ENCODE measurements around the gene LPCAT1.

LPCAT1 gene

GRCh38 chr5:1431021-1431811 is 92.5 kb downstream of the LPCAT1 start:
- ATAC-seq: no peak
- TF ChIP-seq, protein P1, sequence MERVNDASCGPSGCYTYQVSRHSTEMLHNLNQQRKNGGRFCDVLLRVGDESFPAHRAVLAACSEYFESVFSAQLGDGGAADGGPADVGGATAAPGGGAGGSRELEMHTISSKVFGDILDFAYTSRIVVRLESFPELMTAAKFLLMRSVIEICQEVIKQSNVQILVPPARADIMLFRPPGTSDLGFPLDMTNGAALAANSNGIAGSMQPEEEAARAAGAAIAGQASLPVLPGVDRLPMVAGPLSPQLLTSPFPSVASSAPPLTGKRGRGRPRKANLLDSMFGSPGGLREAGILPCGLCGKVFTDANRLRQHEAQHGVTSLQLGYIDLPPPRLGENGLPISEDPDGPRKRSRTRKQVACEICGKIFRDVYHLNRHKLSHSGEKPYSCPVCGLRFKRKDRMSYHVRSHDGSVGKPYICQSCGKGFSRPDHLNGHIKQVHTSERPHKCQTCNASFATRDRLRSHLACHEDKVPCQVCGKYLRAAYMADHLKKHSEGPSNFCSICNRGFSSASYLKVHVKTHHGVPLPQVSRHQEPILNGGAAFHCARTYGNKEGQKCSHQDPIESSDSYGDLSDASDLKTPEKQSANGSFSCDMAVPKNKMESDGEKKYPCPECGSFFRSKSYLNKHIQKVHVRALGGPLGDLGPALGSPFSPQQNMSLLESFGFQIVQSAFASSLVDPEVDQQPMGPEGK (CRISPR knock-in tag; IDR thresholded peaks at IDR 0.05; ENCODE audit: borderline replicate concordance): no peak
- TF ChIP-seq GLIS3 (CRISPR knock-in tag; IDR thresholded peaks at IDR 0.05) (no peak), RARB (CRISPR knock-in tag; IDR thresholded peaks at IDR 0.05) (no peak), CSRNP3 (CRISPR knock-in tag; IDR thresholded peaks at IDR 0.05) (no peak), ZFP3 (CRISPR knock-in tag; IDR thresholded peaks at IDR 0.05) (no peak), ZNF565 (CRISPR knock-in tag; conservative IDR thresholded peaks at IDR 0.05; ENCODE audit: low read depth) (no peak), ZNF8 (CRISPR knock-in tag; IDR thresholded peaks at IDR 0.05) (no peak), BACH2 (CRISPR knock-in tag; IDR thresholded peaks at IDR 0.05; ENCODE audit: borderline replicate concordance) (no peak), TCF4 (CRISPR knock-in tag; IDR thresholded peaks at IDR 0.05; ENCODE audit: borderline replicate concordance) (no peak), ZC3H10 (CRISPR knock-in tag; IDR thresholded peaks at IDR 0.05) (no peak)
- TF ChIP-seq, protein P2, sequence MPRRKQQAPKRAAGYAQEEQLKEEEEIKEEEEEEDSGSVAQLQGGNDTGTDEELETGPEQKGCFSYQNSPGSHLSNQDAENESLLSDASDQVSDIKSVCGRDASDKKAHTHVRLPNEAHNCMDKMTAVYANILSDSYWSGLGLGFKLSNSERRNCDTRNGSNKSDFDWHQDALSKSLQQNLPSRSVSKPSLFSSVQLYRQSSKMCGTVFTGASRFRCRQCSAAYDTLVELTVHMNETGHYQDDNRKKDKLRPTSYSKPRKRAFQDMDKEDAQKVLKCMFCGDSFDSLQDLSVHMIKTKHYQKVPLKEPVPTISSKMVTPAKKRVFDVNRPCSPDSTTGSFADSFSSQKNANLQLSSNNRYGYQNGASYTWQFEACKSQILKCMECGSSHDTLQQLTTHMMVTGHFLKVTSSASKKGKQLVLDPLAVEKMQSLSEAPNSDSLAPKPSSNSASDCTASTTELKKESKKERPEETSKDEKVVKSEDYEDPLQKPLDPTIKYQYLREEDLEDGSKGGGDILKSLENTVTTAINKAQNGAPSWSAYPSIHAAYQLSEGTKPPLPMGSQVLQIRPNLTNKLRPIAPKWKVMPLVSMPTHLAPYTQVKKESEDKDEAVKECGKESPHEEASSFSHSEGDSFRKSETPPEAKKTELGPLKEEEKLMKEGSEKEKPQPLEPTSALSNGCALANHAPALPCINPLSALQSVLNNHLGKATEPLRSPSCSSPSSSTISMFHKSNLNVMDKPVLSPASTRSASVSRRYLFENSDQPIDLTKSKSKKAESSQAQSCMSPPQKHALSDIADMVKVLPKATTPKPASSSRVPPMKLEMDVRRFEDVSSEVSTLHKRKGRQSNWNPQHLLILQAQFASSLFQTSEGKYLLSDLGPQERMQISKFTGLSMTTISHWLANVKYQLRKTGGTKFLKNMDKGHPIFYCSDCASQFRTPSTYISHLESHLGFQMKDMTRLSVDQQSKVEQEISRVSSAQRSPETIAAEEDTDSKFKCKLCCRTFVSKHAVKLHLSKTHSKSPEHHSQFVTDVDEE (CRISPR knock-in tag; IDR thresholded peaks at IDR 0.05): no peak

DNA sequence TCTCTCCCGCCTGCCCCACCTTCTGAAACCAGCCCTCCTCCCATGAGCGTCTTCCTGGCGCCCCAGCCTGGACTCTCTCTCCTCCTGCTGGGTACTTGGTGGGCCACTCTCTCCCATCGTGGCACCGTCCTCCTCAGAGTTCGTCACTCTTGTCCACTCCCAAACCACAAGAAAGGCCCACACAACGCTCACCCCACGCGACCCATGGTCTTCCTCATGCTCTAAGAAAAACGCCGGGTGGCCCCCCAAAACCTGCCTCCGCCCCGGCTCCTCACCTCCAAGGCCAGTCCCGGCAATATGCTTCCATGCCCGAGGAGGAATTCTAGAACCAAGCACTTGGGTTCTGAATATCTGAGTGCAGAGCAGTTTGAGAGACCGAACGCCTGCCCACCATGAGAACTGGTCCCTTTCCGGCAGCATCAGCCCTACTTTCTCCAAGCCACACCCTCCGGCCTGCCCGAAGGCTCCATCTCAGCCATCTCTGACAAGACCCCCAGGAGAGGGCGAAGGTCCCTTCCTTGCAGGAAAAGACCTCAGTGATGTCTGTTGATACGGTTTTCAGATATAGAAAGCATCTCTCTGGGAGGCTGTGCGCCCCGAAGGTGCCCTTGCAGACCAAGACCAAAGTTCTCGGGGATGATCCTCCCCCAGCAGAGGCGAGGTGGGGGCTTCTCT is 93.5 kb downstream of the LPCAT1 start:
- no peak for ATAC-seq
- TF ChIP-seq CSDC2 (CRISPR knock-in tag; IDR thresholded peaks at IDR 0.05) (no peak), ARNTL (CRISPR knock-in tag; IDR thresholded peaks at IDR 0.05; ENCODE audit: borderline replicate concordance, low read depth) (no peak), ZNF8 (CRISPR knock-in tag; IDR thresholded peaks at IDR 0.05) (no peak), OSR1 (CRISPR knock-in tag; IDR thresholded peaks at IDR 0.05) (no peak), GLIS3 (CRISPR knock-in tag; IDR thresholded peaks at IDR 0.05) (no peak), BACH2 (CRISPR knock-in tag; IDR thresholded peaks at IDR 0.05; ENCODE audit: borderline replicate concordance) (no peak), TCF4 (CRISPR knock-in tag; IDR thresholded peaks at IDR 0.05; ENCODE audit: borderline replicate concordance) (no peak), ZFP30 (CRISPR knock-in tag; IDR thresholded peaks at IDR 0.05) (no peak), CSRNP3 (CRISPR knock-in tag; IDR thresholded peaks at IDR 0.05) (no peak), RARB (CRISPR knock-in tag; IDR thresholded peaks at IDR 0.05) (no peak), SNAI2 (CRISPR knock-in tag; IDR thresholded peaks at IDR 0.05) (no peak), CREB5 (CRISPR knock-in tag; IDR thresholded peaks at IDR 0.05; ENCODE audit: low read depth) (no peak), ZFP3 (CRISPR knock-in tag; IDR thresholded peaks at IDR 0.05) (no peak)
- TF ChIP-seq, protein P1 (CRISPR knock-in tag; IDR thresholded peaks at IDR 0.05; ENCODE audit: borderline replicate concordance): no peak
